Measurements from ENCODE around the gene ALDH18A1. TPM values are rescaled to one million over a fixed set of nuclear protein-coding genes. Genes with fewer than 3 reads are reported as not detected.

ALDH18A1 gene
- polyA plus RNA-seq, 3 donors: 74.3 to 81.7 (median 75.0) TPM

GRCh38 chr10:95606922-95607321 lies 49.6 kb downstream of the ALDH18A1 start:
- DNase-seq (ENCODE audit: extremely low read depth in 1 of 11, low read depth in 9 of 11, low spot score in 4 of 11): no peak

GRCh38 chr10:95605163-95605562 lies 51.3 kb downstream of the ALDH18A1 start:
- DNase-seq (ENCODE audit: extremely low read depth in 1 of 11, low read depth in 9 of 11, low spot score in 4 of 11): no peak

GRCh38 chr10:95604630-95605029 lies 51.9 kb downstream of the ALDH18A1 start:
- DNase-seq (ENCODE audit: extremely low read depth in 1 of 11, low read depth in 9 of 11, low spot score in 4 of 11): no peak

GRCh38 chr10:95602382-95602781 lies 54.1 kb downstream of the ALDH18A1 start:
- DNase-seq (ENCODE audit: extremely low read depth in 1 of 11, low read depth in 9 of 11, low spot score in 4 of 11): no peak

- DNase-seq (ENCODE audit: extremely low read depth in 1 of 11, low read depth in 9 of 11, low spot score in 4 of 11): peak; percentile 66 to 91 (median 85)
Observed at GRCh38 chr10:95601116-95601719, 55.3 kb downstream of the ALDH18A1 start.

GRCh38 chr10:95600158-95600557 lies 56.4 kb downstream of the ALDH18A1 start:
- DNase-seq (ENCODE audit: extremely low read depth in 1 of 11, low read depth in 9 of 11, low spot score in 4 of 11): no peak

- no peak for DNase-seq (ENCODE audit: extremely low read depth in 1 of 11, low read depth in 9 of 11, low spot score in 4 of 11)
Observed at GRCh38 chr10:95597788-95598187, 58.7 kb downstream of the ALDH18A1 start.

- no peak for DNase-seq (ENCODE audit: extremely low read depth in 1 of 11, low read depth in 9 of 11, low spot score in 4 of 11)
Observed at GRCh38 chr10:95588025-95588424, 68.5 kb downstream of the ALDH18A1 start.

GRCh38 chr10:95579835-95580535 lies 76.5 kb downstream of the ALDH18A1 start:
- DNase-seq (ENCODE audit: extremely low read depth in 1 of 11, low read depth in 9 of 11, low spot score in 4 of 11): no peak

- no peak for DNase-seq (ENCODE audit: extremely low read depth in 1 of 11, low read depth in 9 of 11, low spot score in 4 of 11)
Observed at GRCh38 chr10:95579292-95579691, 77.2 kb downstream of the ALDH18A1 start.

- no peak for DNase-seq (ENCODE audit: extremely low read depth in 1 of 11, low read depth in 9 of 11, low spot score in 4 of 11)
Observed at GRCh38 chr10:95578619-95579018, 77.9 kb downstream of the ALDH18A1 start.

- no peak for DNase-seq (ENCODE audit: extremely low read depth in 1 of 11, low read depth in 9 of 11, low spot score in 4 of 11)
Observed at GRCh38 chr10:95574649-95575365, 81.7 kb downstream of the ALDH18A1 start.

GRCh38 chr10:95573964-95574604 lies 82.4 kb downstream of the ALDH18A1 start:
- DNase-seq (ENCODE audit: extremely low read depth in 1 of 11, low read depth in 9 of 11, low spot score in 4 of 11): no peak

GRCh38 chr10:95573527-95573926 lies 83.0 kb downstream of the ALDH18A1 start:
- no peak for DNase-seq (ENCODE audit: extremely low read depth in 1 of 11, low read depth in 9 of 11, low spot score in 4 of 11)

GRCh38 chr10:95572131-95572820 lies 84.2 kb downstream of the ALDH18A1 start:
- DNase-seq (ENCODE audit: extremely low read depth in 1 of 11, low read depth in 9 of 11, low spot score in 4 of 11): no peak

GRCh38 chr10:95571390-95571789 lies 85.1 kb downstream of the ALDH18A1 start:
- DNase-seq (ENCODE audit: extremely low read depth in 1 of 11, low read depth in 9 of 11, low spot score in 4 of 11): no peak

- DNase-seq (ENCODE audit: extremely low read depth in 1 of 11, low read depth in 9 of 11, low spot score in 4 of 11): no peak
Observed at GRCh38 chr10:95569368-95569767, 87.1 kb downstream of the ALDH18A1 start.

GRCh38 chr10:95567903-95568630 lies 88.4 kb downstream of the ALDH18A1 start:
- DNase-seq (ENCODE audit: extremely low read depth in 1 of 11, low read depth in 9 of 11, low spot score in 4 of 11): no peak

GRCh38 chr10:95566136-95566535 lies 90.4 kb downstream of the ALDH18A1 start:
- no peak for DNase-seq (ENCODE audit: extremely low read depth in 1 of 11, low read depth in 9 of 11, low spot score in 4 of 11)
